K562 (cell line): ENCODE results near the gene TEX264. TPM values are rescaled to one million over a fixed set of nuclear protein-coding genes. Genes with fewer than 3 reads are reported as not detected.
A peak's percentile ranks its signal among the peaks of the same experiment; 100 is the strongest.

ENCODE experiments used
- CBFA2T2 ChIP-seq: fragments of 450-650 bp; conservative IDR thresholded peaks from 2 replicates; pipeline ENCODE4 v1.6.1; 2017; ENCODE audit warnings: mild to moderate bottlenecking
- ELF2 ChIP-seq: fragments of 250-450 bp; sonication (Bioruptor Pico); IDR thresholded peaks from 2 replicates; pipeline ENCODE4 v1.5.0; 2021; ENCODE audit warnings: mild to moderate bottlenecking
- HMGN3 ChIP-seq: IDR thresholded peaks from 2 replicates; pipeline ENCODE4 v1.6.1; 2011; ENCODE audit warnings: borderline replicate concordance, low read depth, mild to moderate bottlenecking, mixed read lengths, low read length; ENCODE audit not compliant: insufficient read length; ENCODE audit errors: extremely low read depth
- HOXB6 ChIP-seq: fragments of 250-450 bp; sonication (Bioruptor Pico); IDR thresholded peaks from 2 replicates; pipeline ENCODE4 v1.5.1; 2022; ENCODE audit warnings: mild to moderate bottlenecking, borderline replicate concordance
- MTA3 ChIP-seq: fragments of 450-650 bp; formaldehyde crosslinking; IDR thresholded peaks from 2 replicates; pipeline ENCODE4 v1.6.1; 2017; ENCODE audit warnings: mild to moderate bottlenecking, borderline replicate concordance
- MXI1 ChIP-seq: IDR thresholded peaks from 2 replicates; pipeline ENCODE4 v1.6.1; 2011; ENCODE audit warnings: low read depth, mild to moderate bottlenecking, improper control_type of control experiment, low read length
- NR1H2 ChIP-seq: sonication (generic); formaldehyde crosslinking; IDR thresholded peaks from 2 replicates; pipeline ENCODE4 v1.4.0; 2020; ENCODE audit warnings: mild to moderate bottlenecking, missing genetic modification reagents
- POLR3G ChIP-seq: IDR thresholded peaks from 2 replicates; pipeline ENCODE4 v1.6.1; 2011; ENCODE audit not compliant: insufficient read length, insufficient replicate concordance; ENCODE audit errors: extremely low read depth
- RBM34 ChIP-seq: fragments of 200-400 bp; formaldehyde crosslinking; IDR thresholded peaks from 2 replicates; pipeline ENCODE4 v1.6.1; 2018; ENCODE audit warnings: low read length, borderline replicate concordance; ENCODE audit not compliant: insufficient read depth
- RNF219 ChIP-seq: fragments of 250-450 bp; sonication (Bioruptor Pico); IDR thresholded peaks from 2 replicates; pipeline ENCODE4 v1.5.0; 2022; ENCODE audit warnings: mild to moderate bottlenecking
- SAP30 ChIP-seq: fragments of 200-600 bp; sonication (generic); IDR thresholded peaks from 2 replicates; pipeline ENCODE4 v1.6.1; 2012; ENCODE audit warnings: borderline replicate concordance, low read depth, mild to moderate bottlenecking, moderate library complexity, low read length, control low read depth, inconsistent platforms; ENCODE audit not compliant: insufficient read depth, poor library complexity, severe bottlenecking
- ZBTB12 ChIP-seq: fragments of 250-450 bp; sonication (Bioruptor Pico); IDR thresholded peaks from 2 replicates; pipeline ENCODE4 v1.4.0; 2020
- ZNF12 ChIP-seq: sonication (generic); formaldehyde crosslinking; IDR thresholded peaks from 2 replicates; pipeline ENCODE4 v1.4.0; 2020; ENCODE audit warnings: mild to moderate bottlenecking, missing genetic modification reagents
- ZNF384 ChIP-seq: IDR thresholded peaks from 2 replicates; pipeline ENCODE4 v1.6.1; 2012; ENCODE audit warnings: low read depth, low read length, improper control_type of control experiment
- ZNF699 ChIP-seq: fragments of 250-450 bp; sonication (Bioruptor Pico); IDR thresholded peaks from 2 replicates; pipeline ENCODE4 v1.8.0; 2021; ENCODE audit warnings: mild to moderate bottlenecking, moderate library complexity; ENCODE audit not compliant: insufficient replicate concordance
- ZNF740 ChIP-seq, 3 experiments: fragments of 200-800 bp in 1 of 3; sonication (Bioruptor generic) in 1 of 3; sonication (generic) in 1 of 3; formaldehyde crosslinking in 1 of 3; IDR thresholded peaks; 2 replicates each; pipeline versions ENCODE4 v1.6.1 to v1.8.0; 2016 to 2022; ENCODE audit warnings: mild to moderate bottlenecking in 2 of 3, missing compliant biosample characterization in 2 of 3, missing genetic modification characterization in 2 of 3, missing genetic modification reagents in 1 of 3
- ZNF76 ChIP-seq: fragments of 250-450 bp; sonication (Bioruptor Pico); IDR thresholded peaks from 2 replicates; pipeline ENCODE4 v1.4.0; 2020; ENCODE audit warnings: mild to moderate bottlenecking, moderate library complexity, borderline replicate concordance
- ZNF778 ChIP-seq: fragments of 450-650 bp; formaldehyde crosslinking; IDR thresholded peaks from 2 replicates; pipeline ENCODE4 v1.4.0; 2020; ENCODE audit warnings: mild to moderate bottlenecking, moderate library complexity
- polyA plus RNA-seq, 8 experiments: library from polyadenylated mRNA; depleted of rRNA in 4 of 8; stranded (reverse) in 5 of 8; unstranded in 3 of 8; fragments of >200 nt; fragmentation: Nextera tagmentation in 2 of 8; fragmentation: Illumina TruSeq in 1 of 8; extraction: Ambion mirVana in 2 of 8; extraction: Trizol in 1 of 8; gene quantifications; 2 replicates each; pipeline versions ENCODE4 v1.2.1 to v1.2.3, GENCODE V29; 2011 to 2014; ENCODE audit warnings: inconsistent platforms in 1 of 8, missing spikeins in 1 of 8
- total RNA-seq, 7 experiments: library from RNA; depleted of rRNA in 6 of 7; stranded (reverse); fragments of >200 nt in 6 of 7; fragmentation: Illumina TruSeq in 2 of 7; extraction: Trizol in 2 of 7; gene quantifications; 2 replicates each; pipeline versions ENCODE4 v1.2.1 to v1.2.3, GENCODE V29; 2011 to 2021; ENCODE audit warnings: low replicate concordance in 1 of 7
- TF ChIP-seq, protein P1 (sequence below): IDR thresholded peaks from 2 replicates; pipeline ENCODE4 v1.6.1; 2014; ENCODE audit warnings: antibody characterized with exemption
- TF ChIP-seq, protein P2 (sequence below): sonication (generic); formaldehyde crosslinking; IDR thresholded peaks from 2 replicates; pipeline ENCODE4 v1.5.0; 2020; ENCODE audit warnings: missing genetic modification reagents

Gene TEX264
- total and polyA plus RNA-seq, 9 of the 15 experiments (the other 6 are each of a cell fraction or from before 2014, with no cell fraction given) = 4.1 to 47.0 (median 31.0) TPM

- TF ChIP-seq, protein P1, sequence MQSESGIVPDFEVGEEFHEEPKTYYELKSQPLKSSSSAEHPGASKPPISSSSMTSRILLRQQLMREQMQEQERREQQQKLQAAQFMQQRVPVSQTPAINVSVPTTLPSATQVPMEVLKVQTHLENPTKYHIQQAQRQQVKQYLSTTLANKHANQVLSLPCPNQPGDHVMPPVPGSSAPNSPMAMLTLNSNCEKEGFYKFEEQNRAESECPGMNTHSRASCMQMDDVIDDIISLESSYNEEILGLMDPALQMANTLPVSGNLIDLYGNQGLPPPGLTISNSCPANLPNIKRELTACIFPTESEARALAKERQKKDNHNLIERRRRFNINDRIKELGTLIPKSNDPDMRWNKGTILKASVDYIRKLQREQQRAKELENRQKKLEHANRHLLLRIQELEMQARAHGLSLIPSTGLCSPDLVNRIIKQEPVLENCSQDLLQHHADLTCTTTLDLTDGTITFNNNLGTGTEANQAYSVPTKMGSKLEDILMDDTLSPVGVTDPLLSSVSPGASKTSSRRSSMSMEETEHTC = no peak
- TF ChIP-seq ZNF699 (CRISPR knock-in tag) (no peak), ZNF76 (0 out of 2 replicates have a peak, but pooled peaks have one; percentile 3), ZNF384 (no peak), MXI1 (no peak), ELF2 (CRISPR knock-in tag) (no peak), HMGN3 (peak; percentile 7), HOXB6 (CRISPR knock-in tag) (no peak), ZNF778 (CRISPR knock-in tag) (no peak), MTA3 (no peak), POLR3G (no peak), CBFA2T2 (no peak), NR1H2 (CRISPR knock-in tag) (no peak), ZNF740 (CRISPR knock-in tag; IDR thresholded peaks at IDR 0.05) (no peak; the same call in 1 of the 2 replicates), ZNF740 (tag; IDR thresholded peaks at IDR 0.05) (no peak), ZBTB12 (CRISPR knock-in tag) (no peak), RNF219 (CRISPR knock-in tag) (no peak), ZNF12 (CRISPR knock-in tag) (no peak), SAP30 (peak; percentile 24), RBM34 (no peak)
- TF ChIP-seq, protein P2, sequence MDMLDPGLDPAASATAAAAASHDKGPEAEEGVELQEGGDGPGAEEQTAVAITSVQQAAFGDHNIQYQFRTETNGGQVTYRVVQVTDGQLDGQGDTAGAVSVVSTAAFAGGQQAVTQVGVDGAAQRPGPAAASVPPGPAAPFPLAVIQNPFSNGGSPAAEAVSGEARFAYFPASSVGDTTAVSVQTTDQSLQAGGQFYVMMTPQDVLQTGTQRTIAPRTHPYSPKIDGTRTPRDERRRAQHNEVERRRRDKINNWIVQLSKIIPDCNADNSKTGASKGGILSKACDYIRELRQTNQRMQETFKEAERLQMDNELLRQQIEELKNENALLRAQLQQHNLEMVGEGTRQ = 0 out of 2 replicates have a peak, but pooled peaks have one; percentile 15
Measured at GRCh38 chr3:51671734-51672475, 853 bp downstream of the TEX264 start (continued).
